Gastroesophageal sphincter (tissue), 3 donors: ENCODE data around the gene CLCN3.

Experiments
- CTCF ChIP-seq, 4 experiments: fragments of 200-600 bp in 2 of 4; fragments of 450-650 bp in 2 of 4; sonication (generic) in 1 of 4; IDR thresholded peaks; one replicate each; pipeline ENCODE4 v1.5.1; 2017 to 2019; ENCODE audit warnings: antibody characterized with exemption in 4 of 4, mild to moderate bottlenecking in 2 of 4, moderate library complexity in 2 of 4
- POLR2A ChIP-seq, 2 donors: fragments of 450-650 bp; IDR thresholded peaks; one replicate each; pipeline ENCODE4 v1.6.1; 2017; ENCODE audit warnings: antibody characterized with exemption in 2 of 2, mild to moderate bottlenecking in 2 of 2, moderate library complexity in 1 of 2

- TF ChIP-seq CTCF (IDR thresholded peaks at IDR 0.05): no peak
- no peak for TF ChIP-seq POLR2A (IDR thresholded peaks at IDR 0.05)
These were observed 30.0 kb downstream of the CLCN3 start for GRCh38 chr4:169650227-169650936.
